Occipital lobe (tissue), 2 donors: ENCODE data around the gene PPP1R12A. TPM values are rescaled to one million over a fixed set of nuclear protein-coding genes. Genes with fewer than 3 reads are reported as not detected.
"Not testable (repeated sequence)": the region's sequence is repeated elsewhere in the genome, so short reads cannot be mapped to it uniquely, and the experiment has no call there.

ENCODE experiments used
- DNase-seq: peaks from one replicate; lab custom pipeline; 2025; lab: John Stamatoyannopoulos, UW
- total RNA-seq: library from RNA; depleted of rRNA; stranded (reverse); fragments of >200 nt; gene quantifications from one replicate; pipeline ENCODE4 v1.2.3, GENCODE V29; 2014

Gene PPP1R12A
- total RNA-seq, 1 donor from 2014 or later: 176 TPM

DNA sequence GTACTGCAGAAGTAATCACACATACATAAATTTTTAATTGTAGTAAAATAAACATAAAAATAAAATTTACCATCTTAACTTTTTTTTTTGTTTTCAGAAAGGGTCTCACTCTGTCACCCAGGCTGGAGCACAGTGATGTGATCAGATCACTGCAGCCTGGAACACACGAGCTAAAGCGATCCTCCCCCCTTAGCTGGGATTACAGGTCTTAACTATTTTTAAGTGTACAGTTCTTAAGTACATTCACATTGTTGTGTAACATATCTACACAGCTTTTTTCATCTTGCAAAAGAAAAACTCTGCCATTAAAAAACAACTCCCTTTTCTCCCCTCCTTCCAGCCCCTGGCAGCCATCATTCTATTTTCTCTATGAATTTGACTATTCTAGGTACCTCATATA is 92.3 kb downstream of the PPP1R12A start:
- DNase-seq: no peak

DNA sequence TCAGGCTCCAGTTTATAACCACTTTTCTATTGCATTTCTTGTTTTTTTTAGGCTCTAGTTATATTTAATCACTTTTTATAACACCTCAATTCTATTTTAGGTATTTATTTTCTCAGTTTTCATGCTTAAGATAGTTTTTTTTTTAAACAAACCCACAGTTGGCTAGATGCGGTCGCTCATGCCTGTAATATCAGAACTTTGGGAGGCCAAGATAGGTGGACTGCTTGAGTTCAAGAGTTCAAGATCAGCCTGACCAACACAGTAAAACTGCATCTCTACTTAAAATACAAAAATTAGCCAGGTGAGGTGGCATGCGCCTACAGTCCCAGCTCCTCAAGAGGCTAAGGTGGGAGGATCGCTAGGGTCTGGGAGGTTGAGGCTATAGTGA is 93.0 kb downstream of the PPP1R12A start:
- no peak for DNase-seq

DNA sequence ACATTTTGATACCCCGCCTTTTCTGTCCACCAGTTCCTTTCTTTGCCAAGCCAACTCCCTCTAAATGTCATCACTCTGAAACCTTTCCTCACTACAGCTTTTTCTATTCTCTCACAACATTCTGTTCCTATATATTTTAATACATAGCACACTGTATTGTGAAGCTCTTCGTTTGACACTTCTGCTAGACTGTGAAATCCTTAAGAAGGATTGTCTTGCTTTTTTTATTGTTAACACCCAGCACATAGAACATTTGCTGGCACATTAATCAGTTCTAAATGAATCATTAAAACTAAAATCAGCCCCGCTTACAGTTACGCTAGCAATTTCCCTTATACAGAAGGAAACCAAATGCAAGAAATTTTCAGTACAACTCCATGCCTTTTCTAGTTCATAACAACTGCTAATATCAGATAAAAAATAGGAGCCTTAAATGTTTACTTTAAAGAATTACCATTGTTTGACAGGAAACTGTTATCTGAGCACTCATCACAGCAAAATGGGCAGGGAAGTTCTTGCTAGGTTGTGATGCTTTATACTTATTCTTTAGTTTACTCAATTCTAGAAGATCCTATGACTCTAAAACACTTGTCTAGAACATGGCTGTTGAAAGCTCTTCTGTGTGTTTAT is 93.5 kb downstream of the PPP1R12A start:
- DNase-seq: no peak

DNA sequence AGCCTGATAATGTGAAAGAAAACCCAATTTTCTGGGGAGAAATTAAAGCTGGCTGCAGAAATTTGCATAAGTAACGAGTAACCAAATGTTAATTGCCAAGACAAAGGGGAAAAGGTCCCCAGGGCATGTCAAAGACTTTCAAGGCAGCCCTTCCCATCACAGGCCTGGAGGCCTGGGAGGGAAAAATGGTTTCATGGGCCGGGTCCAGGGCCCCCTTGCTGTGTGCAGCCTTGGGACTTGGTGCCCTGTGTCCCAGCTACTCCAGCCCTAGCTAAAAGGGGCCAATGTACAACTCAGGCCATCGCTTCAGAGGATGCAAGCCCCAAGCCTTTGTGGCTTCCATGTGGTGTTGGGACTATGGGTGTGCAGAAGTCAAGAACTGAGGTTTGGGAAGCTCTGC is 96.5 kb downstream of the PPP1R12A start:
- DNase-seq: no peak

DNA sequence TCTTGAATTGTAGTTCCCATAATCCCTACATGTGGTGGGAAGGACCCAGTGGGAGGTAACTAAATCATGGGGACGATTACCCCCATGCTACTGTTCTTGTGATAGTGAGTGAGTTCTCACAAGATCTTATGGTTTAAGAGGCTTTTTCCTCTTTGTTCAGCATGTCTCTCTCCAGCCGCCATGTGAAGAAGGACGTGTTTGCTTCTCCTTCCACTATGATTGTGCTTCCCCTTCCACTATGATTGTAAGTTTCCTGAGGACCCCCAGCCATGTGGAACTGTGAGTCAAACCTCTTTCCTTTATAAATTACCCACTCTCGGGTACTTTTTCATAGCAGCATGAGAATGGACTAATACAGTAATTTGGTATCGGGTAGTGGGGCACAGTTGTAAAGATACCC is 97.3 kb downstream of the PPP1R12A start:
- no peak for DNase-seq

DNA sequence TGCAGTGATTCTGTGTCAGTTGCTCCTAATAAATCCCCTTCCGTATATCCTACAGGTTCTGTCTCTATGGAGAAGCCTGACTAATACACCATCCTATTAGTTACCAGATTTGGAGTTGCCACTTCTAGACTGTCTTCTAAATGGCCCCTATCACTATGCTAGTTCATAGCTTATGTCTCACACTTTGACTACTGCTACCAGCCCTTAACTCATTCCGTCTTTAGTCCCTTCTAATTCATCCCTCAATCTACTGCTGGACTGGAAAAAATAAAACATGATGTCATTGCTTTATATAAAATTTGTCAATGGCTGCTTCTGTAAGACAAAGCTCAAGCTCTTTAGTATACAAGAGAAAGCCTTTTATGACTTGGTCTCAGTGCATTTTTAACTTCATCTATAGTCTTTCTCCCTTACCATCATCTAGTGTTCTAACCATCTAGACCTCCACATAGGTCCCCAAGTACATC is 99.5 kb downstream of the PPP1R12A start:
- DNase-seq: no peak

DNA sequence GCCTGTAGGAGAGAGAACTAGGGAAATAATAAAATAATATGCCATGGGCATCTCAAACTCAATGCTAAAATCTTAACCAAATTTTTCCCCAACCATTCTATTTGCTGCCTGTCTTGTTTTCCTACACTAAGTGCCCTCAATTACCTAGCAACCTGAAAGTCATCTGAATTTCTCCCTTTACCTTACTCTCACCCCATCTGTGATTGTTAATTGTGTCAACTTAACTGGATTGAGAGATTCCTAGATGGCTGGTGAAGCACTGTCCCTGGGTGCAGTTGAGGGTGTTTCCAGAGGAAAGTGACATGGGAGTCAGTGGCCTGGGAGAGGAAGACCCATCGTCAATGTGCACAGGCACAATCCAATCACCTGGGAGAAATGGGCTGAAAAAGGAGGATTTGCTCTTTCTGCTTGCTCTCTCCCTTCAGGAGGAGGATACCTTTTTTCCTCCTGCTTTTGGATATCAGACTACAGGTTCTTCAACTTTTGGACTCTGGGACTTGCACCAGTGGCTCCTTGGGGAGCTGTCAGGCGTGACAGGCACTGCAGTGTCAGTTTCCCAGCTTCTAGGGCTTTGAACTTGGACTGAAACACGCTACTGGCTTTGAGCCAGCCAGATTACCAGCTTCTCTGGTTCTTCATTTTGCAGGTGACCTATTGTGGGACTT is 100.1 kb downstream of the PPP1R12A start:
- DNase-seq: no peak

DNA sequence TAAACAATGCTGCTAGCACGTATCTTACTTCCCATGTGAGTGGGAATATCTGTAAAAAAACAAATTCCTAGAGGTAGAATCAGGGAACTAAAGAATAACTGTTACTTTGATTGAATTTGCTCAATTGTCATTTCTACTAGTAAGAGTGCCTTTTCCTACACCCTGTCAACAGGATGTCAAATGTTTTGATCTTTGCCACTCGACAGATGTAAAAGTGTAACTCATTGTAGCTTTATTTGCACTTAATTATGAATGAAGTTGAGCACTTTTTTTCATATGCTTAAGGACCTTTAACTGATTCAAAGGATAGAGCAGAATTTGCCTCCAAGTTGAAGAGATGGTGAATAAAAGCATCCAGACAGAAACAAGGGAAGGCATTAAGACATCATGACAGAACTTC is 104.5 kb downstream of the PPP1R12A start:
- DNase-seq: no peak

DNA sequence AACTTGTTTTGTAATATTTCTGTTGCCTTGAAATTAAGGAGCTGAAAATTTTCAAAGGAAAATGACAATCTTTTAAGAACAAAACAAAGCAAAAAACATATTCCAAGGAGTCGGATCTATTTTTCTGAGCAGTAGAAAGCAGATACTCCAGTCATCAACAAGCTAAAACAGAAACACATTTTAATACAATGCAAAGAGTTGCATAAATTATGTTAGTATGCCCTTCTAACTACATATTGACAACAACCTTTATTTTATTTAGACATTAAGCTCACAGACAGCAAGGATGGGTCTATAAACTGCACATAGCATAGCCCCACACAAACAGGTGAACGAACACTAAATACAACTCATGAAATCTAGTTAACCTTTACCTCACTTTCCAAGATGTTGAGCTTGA is 106.0 kb downstream of the PPP1R12A start:
- DNase-seq: no peak

DNA sequence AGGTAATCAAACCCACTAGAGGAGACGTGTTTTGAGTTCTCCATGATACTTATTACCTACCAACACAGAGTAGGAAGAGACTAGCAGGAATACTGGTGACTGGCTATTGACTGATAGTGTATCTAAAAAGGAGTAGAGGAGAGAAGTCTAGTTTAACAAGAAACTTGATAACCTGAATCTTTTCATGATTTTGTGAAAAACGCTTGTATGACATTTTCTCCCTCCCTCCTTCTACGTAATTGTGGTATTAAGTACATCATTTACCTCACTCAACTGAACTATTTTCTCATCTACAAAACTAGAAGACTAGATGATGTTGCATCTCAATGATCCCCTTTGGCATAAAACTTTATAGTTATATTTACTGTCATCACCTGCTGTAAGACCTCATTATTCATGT is 107.4 kb downstream of the PPP1R12A start:
- DNase-seq: no peak

DNA sequence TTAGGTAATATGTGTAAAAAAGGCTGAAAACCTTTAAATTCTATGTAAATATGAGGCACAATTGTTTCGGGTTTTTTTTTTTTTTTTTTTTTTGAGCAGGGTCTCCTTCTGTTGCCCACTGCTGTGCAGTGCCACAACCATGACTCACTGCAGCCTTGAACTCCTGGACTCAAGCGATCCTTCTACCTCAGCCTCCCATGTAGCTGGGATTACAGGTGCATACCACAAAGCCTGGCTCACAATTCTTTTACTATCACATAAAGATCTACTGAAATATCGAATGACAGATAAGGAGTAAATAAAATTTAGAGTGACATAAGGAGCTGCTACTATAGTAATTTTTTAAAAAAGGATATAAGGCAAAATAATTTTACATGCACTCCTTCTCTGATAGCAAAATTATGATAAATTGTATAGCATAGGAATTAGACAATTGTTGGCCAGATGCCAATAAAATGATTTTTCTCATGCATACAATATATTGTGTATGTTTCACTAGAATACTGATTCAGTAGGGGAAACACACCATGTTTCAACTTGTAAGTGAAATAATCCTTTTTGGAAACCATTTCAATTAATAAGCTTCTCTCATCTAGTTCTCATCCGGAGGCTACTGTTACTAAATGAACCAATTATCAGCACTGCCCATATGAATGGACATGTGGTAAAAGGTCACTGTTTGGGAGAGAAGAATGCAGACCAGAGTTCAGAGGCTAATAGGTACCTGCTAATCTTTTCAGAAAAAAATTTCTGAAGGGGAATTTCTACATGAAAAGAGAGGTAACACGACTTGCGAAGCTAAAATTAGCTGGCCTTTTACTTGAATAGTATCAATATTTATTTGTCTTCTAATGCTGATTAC is 108.4 kb downstream of the PPP1R12A start:
- no peak for DNase-seq

DNA sequence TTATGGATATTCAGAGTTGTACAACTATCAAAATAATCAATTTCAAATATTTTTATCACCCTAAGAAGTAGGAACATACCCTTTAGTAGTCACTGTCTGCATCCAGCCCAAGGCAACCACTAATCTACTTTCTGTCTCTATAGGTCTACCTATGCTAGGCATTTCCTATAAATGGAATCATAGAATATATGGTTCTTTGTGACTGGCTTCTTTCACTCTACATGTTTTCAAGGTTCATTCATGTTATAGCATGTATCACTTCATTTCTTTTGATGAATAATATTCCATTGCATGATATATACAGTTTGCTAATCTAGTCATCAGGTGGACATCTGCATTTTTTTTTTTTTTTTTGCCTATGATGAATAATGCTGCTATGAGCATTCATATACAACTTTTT is 112.4 kb downstream of the PPP1R12A start:
- DNase-seq: no peak

DNA sequence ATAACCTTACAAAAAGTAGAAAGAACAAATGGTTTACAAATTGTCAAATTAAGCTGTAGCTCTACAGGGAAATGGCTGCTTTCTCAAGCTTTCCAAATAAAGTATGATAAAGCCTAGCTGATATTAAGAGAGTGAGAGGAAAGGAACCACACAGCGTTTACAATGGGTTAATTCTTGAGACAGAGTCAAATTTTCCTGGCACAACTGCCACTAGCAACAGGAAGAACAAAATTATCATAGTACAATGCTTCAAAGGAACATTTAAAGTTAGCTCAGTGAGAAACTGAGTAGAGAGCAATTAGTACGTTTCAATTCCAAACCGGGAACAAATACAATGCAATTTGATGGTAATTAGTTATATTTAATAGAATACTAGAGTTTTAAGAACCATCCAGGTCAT is 116.0 kb downstream of the PPP1R12A start:
- no peak for DNase-seq

DNA sequence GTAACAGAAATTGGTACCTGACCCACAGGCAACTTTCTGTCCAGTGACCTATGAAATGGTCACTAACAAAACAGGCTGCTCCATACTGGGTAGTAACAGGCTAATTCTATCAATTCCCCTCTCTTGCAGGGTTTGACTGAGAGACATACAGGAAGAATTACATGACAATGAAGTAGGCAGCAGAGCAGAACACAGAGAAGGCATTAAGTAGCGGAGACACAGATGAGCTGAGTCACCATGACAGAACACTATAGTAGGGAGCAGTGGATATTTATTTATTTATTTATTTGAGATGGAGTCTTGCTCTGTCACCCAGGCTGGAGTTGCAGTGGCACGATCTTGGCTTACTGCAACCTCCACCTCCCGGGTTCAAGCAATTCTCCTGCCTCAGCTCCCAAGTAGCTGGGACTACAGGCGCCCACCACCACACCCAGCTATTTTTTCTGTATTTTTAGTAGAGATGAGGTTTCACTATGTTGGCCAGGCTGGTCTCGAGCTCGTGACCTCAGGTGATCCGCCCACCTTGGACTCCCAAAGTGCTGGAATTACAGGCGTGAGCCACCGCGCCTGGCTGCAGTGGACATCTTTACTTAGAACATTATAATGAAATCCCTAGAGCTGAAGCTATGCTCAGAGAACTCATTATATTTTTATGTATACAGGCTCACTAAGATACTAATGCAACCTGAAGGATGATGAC is 150.4 kb downstream of the PPP1R12A start:
- not testable (repeated sequence) for DNase-seq

DNA sequence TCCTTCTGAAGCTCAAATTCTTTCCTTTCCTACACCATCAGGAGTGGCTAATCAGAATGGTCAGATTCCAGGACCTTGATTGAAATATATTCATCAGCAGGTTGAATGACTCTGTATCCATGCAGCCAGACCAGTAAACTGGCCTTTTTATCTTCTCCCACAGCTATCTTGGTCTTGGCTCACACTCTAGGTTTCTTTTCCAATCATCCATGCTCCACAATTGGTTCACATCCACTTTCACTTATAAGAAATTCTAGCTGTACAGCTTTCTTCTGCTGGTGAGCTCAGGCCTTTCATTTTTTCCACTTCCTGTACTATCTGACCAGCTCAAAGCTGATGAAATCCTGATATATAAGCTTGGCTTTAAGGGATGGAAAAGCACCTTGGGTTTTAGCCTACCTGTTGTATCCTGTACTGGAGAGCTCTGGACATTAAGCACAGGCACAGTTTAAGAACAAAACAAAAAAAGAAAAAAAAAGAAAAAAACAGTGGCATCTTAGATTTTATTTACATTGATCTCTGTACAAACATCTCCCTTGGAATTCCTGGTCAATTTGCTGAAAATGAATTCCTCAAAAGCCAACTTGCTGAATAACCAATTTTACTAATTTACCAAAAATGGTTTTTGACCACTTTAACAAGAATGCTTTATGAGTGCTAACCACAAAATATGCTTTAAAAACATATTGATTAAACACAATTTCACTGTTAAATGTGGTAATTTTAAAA is 152.6 kb downstream of the PPP1R12A start:
- no peak for DNase-seq

DNA sequence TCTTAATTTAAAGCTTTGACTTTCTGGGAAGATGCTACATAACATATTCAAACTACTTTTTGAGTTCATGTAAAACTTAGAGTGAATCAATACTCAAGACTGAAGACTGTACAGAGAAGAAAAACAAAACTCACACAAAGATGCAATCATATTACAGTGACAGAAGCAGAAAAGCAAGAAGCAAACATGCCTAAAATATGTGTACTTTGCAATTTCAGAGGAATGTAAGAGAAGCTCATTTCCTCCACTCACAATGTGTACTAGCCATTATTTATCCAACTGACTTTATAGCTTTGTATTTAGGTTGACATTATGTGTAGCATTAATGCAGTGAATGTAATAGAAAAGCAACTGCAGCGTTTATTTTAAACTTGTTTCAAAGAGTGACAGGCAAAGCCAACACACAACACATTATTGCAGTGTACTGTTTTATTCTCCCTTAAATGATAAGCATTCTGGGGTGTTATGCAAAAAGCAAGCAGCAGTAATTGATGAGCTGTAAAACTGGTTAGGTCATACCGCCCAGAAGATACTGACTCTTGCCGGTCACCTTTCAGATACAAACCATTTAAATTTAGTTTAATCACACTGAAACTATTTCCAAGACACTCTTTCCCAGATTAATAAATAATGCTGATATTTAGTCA is 156.0 kb downstream of the PPP1R12A start:
- DNase-seq: no peak

DNA sequence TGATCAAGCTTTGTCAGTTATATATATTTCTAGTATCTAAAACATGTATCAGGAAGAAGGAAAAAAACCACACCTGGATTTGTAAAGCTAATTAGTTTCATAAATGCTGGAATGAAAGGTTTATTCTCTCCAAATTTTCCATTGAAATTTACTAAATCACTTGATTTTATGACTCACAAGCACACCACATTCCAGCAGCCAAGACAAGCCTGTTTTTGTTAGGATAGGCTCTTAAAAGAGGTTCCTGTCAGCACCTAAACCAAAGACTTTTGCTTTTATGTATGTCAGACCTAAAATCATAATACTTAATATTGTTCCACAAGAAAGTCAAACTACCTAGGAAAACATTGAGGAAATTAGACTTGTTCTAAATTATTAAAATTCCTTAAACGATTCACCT is 158.8 kb downstream of the PPP1R12A start:
- DNase-seq: no peak

DNA sequence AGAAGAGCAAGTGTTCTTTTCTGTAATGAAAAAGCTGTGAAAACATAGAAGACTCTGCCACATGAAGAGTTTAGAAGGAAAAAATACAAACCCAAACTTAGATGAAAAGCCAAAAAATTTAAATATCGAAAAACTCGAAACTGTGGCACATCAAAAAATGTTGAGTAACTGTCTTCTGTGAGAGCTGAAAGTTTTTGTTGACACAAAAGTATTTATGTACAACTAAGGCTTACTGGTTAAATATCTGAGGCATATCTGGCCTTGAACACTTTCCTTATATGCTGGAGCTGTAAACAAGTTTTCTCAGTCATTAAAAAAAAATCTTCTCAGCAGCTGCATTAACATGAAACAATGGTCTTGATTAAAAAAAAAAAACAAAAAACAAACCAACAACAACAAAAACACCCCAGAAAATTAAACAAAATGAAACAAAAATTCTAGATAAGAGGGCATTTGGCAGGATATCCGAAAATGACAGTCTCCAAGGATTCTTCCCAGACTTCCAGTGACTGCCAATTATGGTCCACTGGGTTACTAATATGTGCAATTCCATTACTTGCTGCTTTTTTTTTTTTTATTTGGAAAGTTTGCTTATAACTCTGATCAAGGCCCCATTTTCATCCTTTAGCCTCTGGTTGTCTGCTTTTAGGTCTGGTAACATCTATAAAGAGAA is 159.4 kb downstream of the PPP1R12A start:
- DNase-seq: no peak

DNA sequence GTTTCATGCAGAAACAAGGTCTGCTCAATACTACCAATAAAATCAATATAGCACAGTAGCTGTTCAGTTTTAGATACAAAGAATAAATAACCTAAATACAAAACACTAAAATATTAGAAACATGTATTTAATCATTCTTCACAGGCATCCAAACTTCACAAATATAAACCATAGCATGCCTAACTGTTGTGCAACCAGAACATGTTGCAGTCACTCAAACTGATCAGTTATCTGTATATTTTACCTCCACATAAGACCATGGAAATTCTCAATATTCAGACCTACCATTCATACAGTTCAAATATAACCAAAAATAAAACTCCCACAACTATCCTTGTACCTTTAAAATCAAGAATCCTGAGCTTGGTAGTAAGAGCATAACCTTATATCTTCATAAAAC is 161.0 kb downstream of the PPP1R12A start:
- DNase-seq: no peak

DNA sequence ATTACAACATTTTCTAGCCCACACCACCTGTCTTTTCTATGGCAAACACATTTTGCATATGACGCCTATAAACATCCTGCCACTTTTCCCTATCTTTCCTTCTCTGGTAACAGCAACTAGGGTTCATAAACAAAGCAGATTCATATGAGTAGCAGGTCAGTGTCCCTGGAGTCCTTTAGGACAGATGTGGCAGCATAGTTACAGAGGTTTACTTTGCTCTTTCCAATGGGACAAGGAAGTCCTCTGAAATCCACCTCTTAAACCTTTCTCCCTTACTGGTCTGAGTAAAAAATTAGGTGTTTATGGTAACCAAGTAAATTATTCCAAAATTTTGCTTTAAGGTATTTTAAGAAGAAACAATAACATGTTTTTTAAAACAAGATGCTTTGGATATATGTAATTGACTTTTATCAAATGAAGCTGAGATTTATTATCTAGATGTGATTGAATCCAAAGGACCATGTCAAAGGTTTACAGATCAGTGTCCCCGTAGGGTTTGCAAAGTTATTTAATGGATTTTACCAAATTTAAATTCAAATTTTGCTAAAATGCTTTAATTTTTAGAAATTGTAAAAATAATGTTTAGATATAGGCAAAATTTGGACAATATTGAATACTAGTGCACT is 164.9 kb downstream of the PPP1R12A start:
- DNase-seq: no peak
